ENCODE results near the gene ATP6AP2.
"Not testable (repeated sequence)": the region's sequence is repeated elsewhere in the genome, so short reads cannot be mapped to it uniquely, and the experiment has no call there.

ATP6AP2 gene

GRCh38 chrX:40576291-40576690 lies 4.5 kb upstream of the ATP6AP2 start:
- DNase-seq = no peak

GRCh38 chrX:40578039-40578695 lies 2.6 kb upstream of the ATP6AP2 start:
- no peak for DNase-seq

GRCh38 chrX:40579141-40579540 lies 1.6 kb upstream of the ATP6AP2 start:
- no peak for DNase-seq

- peak in 1 of 2 experiments; percentile 24 for DNase-seq
These were observed 752 bp upstream of the ATP6AP2 start for GRCh38 chrX:40579900-40580536.

- DNase-seq = peak in 1 of 2 experiments; percentile 48
These were observed 658 bp downstream of the ATP6AP2 start for GRCh38 chrX:40581336-40581920.

- DNase-seq = not testable (repeated sequence)
These were observed 1.4 kb downstream of the ATP6AP2 start for GRCh38 chrX:40582178-40582577.

GRCh38 chrX:40582811-40583210 lies 2.0 kb downstream of the ATP6AP2 start:
- no peak for DNase-seq

GRCh38 chrX:40587623-40588022 lies 6.9 kb downstream of the ATP6AP2 start:
- not testable (repeated sequence) for DNase-seq

- DNase-seq = not testable (repeated sequence)
These were observed 9.0 kb downstream of the ATP6AP2 start for GRCh38 chrX:40589616-40590321.

- no peak for DNase-seq
These were observed 22.7 kb downstream of the ATP6AP2 start for GRCh38 chrX:40603446-40603845.

GRCh38 chrX:40607381-40607780 lies 26.6 kb downstream of the ATP6AP2 start:
- no peak for DNase-seq

- no peak for DNase-seq
These were observed 31.7 kb downstream of the ATP6AP2 start for GRCh38 chrX:40612511-40612910.

GRCh38 chrX:40615976-40616375 lies 35.2 kb downstream of the ATP6AP2 start:
- no peak for DNase-seq

- DNase-seq = no peak
These were observed 36.8 kb downstream of the ATP6AP2 start for GRCh38 chrX:40617566-40617965.

- peak in 1 of 2 experiments; percentile 9 for DNase-seq
These were observed 41.8 kb downstream of the ATP6AP2 start for GRCh38 chrX:40622479-40623138.

GRCh38 chrX:40623139-40623536 lies 42.4 kb downstream of the ATP6AP2 start, which contains the start of gene MPC1L:
Gene MPC1L (plus strand): TSS chrX:40623428. CDS start chrX:40623566, 138 bp downstream.
- no peak for DNase-seq

- no peak for DNase-seq
These were observed 42.9 kb downstream of the ATP6AP2 start for GRCh38 chrX:40623665-40624064.

GRCh38 chrX:40625294-40625693 lies 44.5 kb downstream of the ATP6AP2 start:
- DNase-seq = no peak

- DNase-seq = no peak
These were observed 47.7 kb downstream of the ATP6AP2 start for GRCh38 chrX:40628506-40628905.

- no peak for DNase-seq
These were observed 51.4 kb downstream of the ATP6AP2 start for GRCh38 chrX:40632199-40632598.

GRCh38 chrX:40637687-40638086 lies 56.9 kb downstream of the ATP6AP2 start:
- DNase-seq = no peak

GRCh38 chrX:40644176-40644575 lies 63.4 kb downstream of the ATP6AP2 start:
- DNase-seq = no peak

- peak in 1 of 2 experiments; percentile 3 for DNase-seq
These were observed 64.1 kb downstream of the ATP6AP2 start for GRCh38 chrX:40644821-40645358.

Measured in NCI-H526 (cell line).